HG03139 (cell line): ENCODE data around the gene TRAF1.

ENCODE experiments used
- ATAC-seq: cut with Tn5 transposase; IDR thresholded peaks from one replicate; pipeline ENCODE4 v1.9.1; 2021; ENCODE audit not compliant: unreplicated experiment

TRAF1 gene

DNA sequence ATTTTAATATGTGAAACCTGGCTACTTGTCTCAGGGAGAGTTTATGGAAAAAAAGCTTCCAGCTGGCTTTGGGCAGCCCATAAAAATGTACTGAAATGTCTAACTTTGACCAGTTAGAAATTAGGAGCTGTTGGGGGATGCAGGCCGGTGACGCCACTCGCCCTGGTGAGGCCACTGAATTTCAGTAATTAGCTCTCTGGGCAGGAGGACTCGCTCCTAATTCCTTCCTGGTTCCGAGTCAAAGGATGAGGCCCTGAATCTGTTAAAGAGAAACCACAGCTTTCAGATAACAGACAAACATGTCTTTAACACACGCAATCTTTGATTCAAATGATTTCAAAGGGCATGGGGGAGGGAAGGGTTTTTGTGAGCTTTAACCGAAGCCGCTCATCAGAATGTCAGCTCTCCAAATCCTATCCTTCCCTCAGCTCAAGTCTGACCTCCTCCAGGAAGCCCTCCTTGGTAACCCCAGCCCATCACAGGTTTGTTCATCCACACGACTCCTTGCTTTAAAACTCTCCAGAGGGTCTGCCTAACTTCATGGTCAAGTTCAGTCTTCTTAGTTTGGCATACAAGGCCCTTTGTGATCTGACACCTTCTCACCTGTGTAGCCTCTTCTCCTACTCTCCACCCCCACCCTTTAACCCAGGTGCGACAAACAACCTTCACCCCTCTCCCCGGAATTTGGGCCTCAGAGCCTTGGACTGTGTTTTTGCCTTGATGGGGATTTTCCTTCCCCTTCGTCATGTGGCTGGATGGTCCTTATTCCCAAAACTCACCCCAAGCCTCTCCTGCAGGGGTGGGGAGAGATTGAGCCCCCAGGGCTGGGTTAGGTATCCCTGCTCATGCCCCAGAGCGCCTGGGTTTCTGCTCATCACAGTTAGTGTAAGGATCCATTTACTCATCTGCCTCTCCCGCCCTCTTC, 36.0 kb downstream of the TRAF1 start:
- ATAC-seq: no peak

DNA sequence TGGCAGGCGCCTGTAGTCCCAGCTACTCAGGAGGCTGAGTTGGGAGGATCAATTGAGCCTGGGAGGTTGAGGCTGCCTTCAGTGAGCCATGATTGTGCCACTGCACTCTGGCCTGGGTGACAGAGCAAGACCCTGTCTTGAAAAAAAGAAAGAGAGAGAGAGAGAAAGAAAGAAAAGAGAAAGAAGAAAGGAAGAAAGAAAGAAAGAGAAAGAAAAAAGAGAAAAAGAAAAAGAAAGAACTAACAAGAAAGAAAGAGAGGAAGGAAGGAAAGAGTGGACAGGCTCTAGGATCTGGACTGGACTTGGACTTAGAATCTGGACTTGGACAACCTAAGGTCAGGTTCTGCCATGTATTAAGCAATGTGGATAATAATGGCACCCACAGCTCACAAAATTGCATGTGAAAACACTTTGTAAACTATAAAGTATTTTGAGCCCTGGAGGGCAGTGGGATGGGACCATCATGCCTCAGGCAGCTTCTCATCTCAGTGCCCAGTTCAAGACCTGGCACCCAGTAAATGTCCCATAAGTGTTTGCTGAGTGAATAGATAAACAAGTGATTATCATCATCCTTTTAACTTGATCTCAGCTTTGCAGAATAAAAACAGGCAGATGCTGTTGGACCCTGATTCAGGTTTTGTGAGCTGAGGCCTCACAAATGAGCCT, 36.9 kb downstream of the TRAF1 start:
- ATAC-seq: no peak

DNA sequence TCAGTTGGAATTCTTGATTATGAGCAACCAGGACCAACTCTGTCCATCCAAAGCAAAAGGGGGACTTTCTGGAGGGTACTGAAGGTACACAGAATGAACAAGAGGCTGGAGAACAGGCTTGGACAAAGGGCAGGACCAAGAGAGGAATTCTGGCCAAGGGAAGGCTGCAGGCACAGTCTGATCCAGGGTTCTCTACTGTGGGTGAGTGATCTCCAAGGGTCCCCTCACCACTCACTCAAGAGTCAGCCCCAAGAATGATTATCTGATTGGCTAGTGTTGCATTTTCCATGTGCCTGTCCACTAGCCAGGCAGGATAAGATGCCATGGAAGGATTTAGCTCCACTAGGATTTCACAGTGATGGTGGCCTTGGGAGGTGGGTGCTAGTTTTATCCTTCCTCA, 38.0 kb downstream of the TRAF1 start:
- ATAC-seq: no peak

DNA sequence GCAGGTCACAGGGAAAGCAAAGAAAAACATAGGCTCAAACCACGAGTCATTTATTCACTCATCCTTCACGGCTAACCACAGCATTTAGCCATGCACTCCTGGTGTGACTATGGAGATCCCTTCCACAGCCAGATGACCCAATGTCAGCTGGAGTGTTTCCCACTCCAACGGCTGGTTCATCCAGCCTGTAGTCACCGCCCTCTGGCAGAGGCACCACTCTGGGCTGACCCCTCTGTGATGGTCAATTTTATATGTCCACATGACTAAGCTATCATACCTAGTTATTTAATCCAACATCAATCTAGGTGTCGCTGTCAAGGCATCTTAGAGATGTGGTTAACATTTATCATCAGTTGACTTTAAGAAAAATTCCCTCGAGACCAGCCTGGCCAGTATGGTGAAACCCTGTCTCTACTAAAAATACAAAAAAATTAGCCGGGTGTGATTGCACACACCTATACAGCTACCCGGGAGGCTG, 40.1 kb downstream of the TRAF1 start:
- no peak for ATAC-seq

DNA sequence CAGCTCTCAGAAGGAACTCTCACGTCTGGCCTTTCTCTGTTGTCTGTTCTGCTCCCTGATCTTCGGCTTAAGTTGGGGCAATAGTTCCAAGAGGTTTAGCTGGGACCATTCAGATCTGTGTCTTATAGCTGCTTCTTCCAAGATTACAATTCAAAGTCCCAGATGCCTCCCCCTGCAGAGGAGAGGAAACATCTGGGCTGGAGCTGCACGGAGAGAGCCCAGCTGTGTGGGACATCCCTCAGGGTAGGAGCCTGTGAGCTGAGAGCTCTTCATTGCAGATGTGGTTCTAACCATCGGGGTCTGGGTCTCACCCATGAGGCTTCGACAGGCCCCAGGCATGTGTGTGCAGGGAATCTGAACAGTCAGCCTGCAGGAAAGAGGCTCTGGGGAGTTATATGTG, 40.6 kb downstream of the TRAF1 start:
- no peak for ATAC-seq

DNA sequence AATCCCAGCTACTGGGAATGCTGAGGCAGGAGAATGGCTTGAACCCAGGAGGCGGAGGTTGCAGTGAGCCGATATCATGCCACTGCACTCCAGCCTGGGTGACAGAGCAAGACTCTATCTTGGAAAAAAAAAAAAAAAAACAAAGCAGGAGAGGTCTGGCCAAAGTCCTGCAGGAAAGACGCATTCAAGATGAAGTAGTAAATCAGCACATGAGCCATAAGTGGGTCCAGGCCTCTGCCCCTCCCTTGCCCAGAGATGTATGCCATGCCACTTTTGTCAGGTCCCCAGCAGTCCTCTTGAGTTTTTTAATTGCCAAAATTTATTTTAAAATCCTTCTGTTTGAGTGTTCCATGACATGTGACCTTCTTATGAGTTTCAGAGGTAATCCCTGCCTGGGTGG, 41.1 kb downstream of the TRAF1 start:
- no peak for ATAC-seq

DNA sequence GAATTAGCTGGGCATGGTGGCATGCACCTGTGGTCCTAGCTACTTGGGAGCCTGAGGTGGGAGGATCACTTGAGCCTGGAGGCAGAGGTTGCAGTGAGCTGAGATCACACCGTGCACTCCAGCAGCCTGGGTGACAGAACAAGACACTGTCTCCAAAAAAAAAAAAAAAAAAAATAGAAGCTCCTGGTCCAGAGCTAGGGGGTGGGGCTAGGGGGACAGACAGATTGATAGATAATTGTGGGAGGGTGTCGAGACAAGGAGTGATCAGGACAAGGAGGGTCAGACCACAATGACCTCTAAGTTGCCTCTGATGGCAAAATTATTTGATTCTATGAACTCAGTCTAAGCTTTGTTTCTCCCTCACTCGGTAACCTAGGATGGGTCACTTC, 43.0 kb downstream of the TRAF1 start:
- ATAC-seq: no peak

DNA sequence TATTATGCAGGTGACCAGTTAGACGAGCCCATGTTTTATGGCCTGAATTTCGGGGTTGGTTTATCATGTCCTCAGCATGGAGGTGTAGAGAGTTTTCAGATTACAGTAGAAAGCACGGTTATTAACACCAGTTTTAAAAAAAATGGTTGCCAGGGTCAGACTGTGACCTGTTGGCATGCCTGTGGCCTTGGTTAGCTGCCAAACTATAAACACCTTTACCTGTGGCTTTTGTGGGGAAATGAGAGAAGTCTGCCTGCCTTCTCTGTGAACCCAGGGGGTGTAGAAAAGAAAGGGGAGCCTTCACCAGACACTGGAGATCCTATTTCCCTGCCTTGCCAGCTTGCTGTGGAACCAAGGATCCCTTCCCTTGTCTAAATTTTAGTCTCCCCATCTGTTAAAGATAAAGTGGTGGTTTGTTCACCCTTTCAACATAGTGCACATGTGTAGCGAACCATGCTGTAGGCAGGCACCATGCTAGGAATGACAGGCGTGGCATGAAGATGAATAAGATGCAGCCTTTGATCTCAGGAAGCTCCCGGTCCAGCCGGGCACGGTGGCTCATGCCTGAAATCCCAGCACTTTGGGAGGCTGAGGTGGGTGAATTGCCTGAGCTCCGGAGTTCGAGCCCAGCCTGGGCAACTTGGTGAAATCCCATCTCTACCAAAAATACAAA, 43.5 kb downstream of the TRAF1 start:
- no peak for ATAC-seq

DNA sequence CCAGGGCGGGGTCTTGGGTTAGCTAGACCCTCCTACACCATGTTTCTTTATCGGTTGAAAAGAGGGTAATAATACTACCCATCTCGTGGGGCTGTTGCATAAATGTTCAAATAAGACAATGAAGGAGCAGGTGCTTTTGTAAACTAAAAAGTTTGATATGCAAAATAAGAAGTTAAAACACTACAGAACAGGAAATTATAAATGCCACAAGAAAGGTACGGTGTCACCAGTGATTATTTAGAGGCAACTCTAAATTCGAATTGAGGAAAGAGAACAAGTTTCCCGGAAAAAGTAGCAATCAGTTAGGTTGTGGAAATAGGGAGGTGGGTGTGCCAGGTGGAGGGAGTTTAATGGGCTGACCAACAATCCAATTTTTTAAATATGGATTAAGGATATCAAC, 47.1 kb downstream of the TRAF1 start:
- no peak for ATAC-seq

DNA sequence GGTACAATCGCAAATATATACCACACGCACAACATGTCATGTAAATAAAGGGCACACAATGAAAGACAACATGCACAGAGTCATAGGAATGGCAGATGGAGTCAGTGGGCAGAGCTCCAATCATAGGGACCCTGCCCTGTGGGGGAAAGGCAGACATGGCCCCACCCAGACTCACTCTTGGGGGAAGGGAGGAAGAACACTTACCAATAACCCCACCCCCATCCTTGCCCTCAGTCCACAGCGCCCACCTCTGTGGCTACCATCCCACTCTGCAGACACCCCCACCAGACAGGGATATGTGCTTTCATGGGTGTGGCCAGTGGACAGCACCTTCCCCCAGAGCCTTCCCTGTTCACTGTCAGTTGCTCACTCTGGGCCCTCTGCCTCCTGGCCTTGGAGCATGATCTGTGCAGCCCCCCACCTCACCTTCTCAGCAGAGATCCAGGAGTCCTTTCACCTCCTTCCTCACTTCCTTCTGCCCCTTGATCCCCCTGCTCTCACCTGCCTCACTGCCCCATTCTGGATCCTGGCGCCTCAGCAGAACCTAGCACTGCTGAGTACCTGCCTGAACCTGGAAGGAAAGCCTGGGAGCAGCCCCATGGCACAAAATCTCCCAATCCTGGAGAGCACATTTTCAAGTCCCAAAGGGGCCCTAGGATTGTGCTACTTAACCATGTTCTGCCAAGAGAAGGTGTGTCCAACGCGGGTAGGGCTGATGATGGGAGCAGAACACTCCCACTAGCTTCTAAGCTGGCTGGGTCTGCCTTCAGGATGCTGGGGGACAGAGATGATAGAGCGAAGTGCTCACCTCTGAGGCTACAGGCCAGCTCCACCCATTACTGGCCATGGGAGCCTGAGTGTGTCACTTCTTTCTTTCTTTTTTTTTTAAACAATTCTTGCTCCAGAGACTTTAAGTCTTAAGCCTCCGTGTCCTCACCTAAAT, 48.1 kb downstream of the TRAF1 start:
- no peak for ATAC-seq

DNA sequence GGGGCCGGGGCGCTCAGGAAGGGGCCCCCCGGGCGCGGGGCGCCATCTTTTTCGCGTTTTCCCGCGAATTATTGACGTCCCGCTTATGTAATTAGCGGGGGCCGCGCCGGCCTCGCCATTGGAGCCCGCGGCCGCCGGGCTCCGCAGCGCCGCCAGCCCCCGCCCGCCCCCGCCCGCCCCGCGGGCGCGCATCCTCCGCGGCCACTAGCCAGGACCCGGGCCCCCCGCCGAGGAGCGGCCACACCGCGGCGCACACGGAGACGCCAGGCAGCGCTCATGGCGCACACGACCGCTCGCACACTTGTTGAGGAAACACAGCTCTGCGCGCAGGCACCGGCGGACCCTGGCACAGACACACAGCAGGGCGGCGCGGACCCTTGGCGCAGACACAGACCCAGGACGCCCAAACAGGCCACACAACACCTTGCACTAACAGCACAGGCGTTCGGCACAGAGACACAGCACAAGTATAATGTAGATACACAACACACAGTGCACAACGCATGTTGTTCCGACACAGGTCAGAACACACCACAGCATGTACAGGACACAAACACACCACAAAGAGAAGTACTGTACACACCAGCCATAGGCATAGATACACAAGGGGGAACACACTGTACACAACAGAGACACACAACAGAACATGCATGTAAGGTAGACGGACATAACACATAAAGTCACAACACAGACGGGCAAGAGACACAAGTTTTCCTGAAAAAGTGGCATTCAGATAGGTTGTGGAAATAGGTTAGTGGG, 49.1 kb downstream of the TRAF1 start:
- ATAC-seq: peak; percentile 26

DNA sequence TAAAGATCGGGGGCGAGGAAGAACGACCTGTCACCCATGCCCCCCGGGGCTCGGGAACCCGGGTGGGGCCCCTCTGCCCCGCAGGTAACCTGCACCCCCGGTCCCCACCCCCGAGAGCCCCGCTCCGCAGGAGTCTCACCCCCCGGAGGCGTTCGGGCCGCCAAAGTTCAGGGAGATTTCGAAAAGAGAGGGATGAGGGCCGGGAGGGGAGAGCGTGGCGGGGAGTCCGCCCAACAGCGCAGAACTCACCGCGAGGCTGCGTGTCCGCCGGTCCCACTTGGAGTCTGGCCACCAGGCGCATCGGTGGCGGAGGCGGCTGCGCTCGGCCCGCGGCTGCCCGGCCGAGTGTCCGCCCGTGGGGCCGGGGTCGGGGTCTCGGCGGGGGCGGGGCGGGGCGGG, 49.8 kb downstream of the TRAF1 start, which contains the start of gene PHF19:
Gene PHF19, minus strand, starts transcription at position 347 of the 399 bp plus-strand sequence. CDS start 2,447 bp downstream, outside the sequence.
- peak; percentile 5 for ATAC-seq

DNA sequence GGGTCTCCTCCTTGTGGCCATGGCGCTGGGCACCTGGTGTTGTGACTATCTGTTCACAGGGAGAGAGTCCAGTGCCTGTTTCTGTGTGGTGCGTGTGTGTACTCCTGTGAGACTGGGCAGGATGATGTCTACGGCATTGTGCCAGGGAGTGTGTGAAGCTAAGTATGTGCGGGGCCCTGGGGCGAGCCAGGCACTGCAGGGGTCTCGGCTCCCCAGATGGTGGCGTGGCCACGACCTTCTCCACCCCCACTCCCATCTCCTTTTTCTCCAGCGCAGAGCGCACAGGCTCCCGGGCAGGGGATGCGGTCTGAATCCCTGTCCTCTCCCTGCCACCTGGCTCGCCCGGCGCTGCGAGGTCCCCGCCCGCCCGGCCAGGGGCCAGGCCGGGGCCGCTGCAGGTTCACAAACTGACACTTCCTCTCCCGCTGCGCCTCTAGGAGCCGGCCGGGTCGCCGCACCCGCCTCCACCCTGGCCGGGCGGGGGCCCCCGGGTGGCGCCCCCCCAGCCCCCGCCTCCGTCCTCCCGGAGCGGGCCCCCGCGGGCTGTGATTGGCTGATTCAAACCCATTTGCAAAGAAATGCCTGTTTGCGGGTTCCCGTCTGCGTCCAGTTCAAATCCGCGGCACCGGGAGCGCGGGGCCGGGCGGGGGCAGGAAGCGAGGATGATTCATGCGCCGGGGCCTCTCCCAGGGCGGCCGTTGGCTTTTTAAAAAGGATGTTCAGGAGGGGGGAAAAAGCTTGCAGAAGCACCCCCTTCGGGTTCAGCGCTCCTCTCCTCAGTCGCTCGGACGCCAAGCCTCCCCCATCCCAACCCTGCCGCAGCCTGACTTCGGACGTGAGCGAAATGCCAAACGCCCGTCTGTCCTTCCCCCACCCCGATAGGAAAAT, 50.4 kb downstream of the TRAF1 start:
- ATAC-seq: peak; percentile 54

DNA sequence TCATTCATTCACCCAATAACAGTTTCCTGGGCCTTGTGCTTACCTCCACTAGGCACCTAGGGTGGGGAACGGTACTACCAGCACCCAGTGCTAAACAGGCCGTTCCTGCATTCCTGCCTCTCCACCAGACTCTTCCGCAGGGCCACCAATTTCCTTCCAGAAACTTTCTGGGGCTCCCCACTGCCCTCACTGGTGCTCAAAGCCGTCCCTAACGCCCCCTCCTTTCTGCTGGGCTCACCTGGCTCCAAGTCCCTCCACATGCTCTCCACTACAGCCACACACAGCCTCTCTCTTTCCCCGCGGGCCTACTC, 51.0 kb downstream of the TRAF1 start:
- ATAC-seq: no peak

DNA sequence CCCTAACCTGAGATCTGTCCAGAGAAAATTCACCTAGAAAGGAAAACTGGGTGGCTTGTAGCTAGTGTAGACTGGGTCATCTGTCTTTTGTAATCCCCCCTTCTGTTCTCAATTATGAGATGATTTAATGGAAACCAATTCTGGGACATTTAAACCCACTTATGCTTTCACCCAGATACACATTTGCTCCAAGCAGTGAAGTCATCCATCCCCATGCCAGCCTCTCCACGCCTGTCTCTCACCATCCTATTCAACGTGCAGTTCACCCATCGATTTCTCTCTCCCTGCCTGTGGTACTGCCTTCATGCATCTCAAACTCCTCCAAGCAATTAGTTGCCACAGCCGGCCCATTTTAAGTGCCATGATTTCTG, 51.4 kb downstream of the TRAF1 start:
- no peak for ATAC-seq

DNA sequence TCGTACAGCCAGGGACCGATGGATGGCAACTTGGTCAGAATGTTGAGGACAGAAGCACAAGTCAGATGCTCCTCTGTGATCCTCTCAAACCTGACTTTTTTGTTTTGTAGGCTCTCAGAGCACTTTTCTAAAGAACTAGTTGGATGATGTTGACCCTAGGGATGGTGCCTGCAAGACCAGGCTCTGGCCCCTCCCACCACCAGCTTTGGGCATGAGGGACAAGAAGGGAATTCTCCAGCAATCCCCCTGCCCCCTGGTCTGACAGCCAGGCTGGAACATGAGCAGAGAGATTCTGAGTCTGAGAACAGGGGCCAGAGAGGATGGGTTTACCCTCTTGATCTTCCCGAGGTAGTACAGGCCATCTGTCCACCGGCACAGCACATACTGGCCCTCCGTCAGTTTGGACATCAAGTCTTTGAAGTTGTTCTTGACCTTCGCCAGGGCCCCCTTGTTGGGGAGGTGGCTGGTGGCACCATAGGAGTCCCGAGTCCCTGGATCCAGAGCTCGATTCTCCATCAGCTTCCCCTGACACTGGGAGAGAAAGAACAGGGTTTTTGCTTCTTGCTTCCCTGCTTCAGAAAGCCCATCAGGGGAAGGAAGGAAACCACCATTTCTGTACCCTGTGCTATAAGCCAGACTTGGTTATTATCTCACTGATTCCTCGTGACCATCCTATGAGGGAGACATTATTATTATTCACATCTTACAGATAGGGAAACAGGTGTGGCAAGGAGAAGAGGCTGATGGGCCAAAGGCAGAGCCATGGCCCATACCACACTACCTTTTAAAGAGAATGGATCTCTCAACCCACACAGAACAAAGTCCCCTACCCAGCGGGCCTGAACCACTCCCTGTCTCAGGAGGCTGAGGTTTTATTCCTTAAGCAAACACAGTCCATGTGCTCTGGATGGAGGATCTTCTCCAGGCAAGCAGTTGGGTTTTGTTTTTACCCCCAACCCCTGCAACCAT, 52.1 kb downstream of the TRAF1 start:
- ATAC-seq: no peak

DNA sequence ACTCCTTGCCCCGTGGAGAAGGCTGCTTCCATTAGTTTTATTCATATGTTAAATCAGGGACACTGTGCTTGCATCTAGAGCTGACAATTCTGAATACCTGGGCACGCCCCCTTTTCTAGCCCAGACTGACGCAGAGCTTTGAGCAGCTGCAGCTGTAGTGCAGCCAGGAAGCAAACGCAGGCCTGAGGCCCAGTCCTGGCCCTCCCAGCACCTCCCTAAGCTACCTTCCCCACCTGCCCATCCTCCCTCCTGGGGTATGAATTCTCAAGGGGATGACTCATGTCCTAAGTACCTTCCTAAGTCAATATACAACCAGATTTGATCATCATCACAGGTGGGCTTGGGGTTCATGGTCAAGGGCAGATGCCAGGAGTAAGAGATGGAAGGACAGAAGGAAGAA, 53.1 kb downstream of the TRAF1 start:
- ATAC-seq: no peak
